Ishikawa (cell line): ENCODE data around the gene PKN2.

Experiments used
- CREB1 ChIP-seq: IDR thresholded peaks from 2 replicates; pipeline ENCODE4 v1.6.1; 2012; ENCODE audit warnings: low read depth
- NFIC ChIP-seq: IDR thresholded peaks from 2 replicates; pipeline ENCODE4 v1.6.1; 2012
- REST ChIP-seq: IDR thresholded peaks from 2 replicates; pipeline ENCODE4 v1.6.1; 2012; ENCODE audit warnings: low read depth, mild to moderate bottlenecking
- YY1 ChIP-seq: IDR thresholded peaks from 2 replicates; pipeline ENCODE4 v1.6.1; 2012; ENCODE audit warnings: low read depth

GRCh38 chr1:88659552-88659951, 24.5 kb upstream of the PKN2 start:
- TF ChIP-seq CREB1 (no peak), REST (no peak), YY1 (no peak), NFIC (no peak)
